Raji (cell line): Measurements from ENCODE around the gene TM9SF1.
A peak's percentile ranks its signal among the peaks of the same experiment; 100 is the strongest.

ENCODE experiments used
- POLR2A ChIP-seq: IDR thresholded peaks from 2 replicates; pipeline ENCODE4 v1.6.1; 2011; ENCODE audit warnings: low read depth, low read length, control low read depth; ENCODE audit not compliant: insufficient read depth

The TM9SF1 gene

GRCh38 chr14:24151404-24152080 is 43.7 kb downstream of the TM9SF1 start:
- TF ChIP-seq POLR2A, result no peak

DNA sequence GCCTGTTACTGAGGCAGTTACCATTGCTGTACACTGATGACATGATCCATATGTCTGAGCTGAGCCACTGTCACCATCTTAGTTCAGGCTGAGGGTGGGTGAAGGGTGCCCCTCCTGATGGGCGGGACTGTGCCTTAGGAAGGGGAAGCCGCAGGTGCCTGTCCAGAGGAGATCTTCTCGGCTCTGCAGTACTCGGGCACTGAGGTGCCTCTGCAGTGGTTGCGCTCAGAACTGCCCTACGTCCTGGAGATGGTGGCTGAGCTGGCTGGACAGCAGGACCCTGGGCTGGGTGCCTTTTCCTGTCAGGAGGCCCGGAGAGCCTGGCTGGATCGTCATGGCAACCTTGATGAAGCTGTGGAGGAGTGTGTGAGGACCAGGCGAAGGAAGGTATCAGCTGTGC is 44.2 kb downstream of the TM9SF1 start:
- no peak for TF ChIP-seq POLR2A

- no peak for TF ChIP-seq POLR2A
Observed at GRCh38 chr14:24150567-24150966, 44.7 kb downstream of the TM9SF1 start.

DNA sequence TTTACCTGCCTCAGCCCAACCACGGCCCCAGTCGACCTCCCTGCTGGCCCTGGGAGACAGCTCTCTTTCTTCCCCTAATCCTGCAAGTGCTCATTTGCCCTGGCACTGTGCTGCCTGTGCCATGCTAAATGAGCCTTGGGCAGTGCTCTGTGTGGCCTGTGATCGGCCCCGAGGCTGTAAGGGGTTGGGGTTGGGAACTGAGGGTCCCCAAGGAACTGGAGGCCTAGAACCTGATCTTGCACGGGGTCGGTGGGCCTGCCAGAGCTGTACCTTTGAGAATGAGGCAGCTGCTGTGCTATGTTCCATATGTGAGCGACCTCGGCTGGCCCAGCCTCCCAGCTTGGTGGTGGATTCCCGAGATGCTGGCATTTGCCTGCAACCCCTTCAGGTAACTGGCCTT is 45.2 kb downstream of the TM9SF1 start:
- no peak for TF ChIP-seq POLR2A

GRCh38 chr14:24149302-24149969 is 45.8 kb downstream of the TM9SF1 start:
- TF ChIP-seq POLR2A, result no peak

- TF ChIP-seq POLR2A, result no peak
Observed at GRCh38 chr14:24147761-24148428, 47.3 kb downstream of the TM9SF1 start.

DNA sequence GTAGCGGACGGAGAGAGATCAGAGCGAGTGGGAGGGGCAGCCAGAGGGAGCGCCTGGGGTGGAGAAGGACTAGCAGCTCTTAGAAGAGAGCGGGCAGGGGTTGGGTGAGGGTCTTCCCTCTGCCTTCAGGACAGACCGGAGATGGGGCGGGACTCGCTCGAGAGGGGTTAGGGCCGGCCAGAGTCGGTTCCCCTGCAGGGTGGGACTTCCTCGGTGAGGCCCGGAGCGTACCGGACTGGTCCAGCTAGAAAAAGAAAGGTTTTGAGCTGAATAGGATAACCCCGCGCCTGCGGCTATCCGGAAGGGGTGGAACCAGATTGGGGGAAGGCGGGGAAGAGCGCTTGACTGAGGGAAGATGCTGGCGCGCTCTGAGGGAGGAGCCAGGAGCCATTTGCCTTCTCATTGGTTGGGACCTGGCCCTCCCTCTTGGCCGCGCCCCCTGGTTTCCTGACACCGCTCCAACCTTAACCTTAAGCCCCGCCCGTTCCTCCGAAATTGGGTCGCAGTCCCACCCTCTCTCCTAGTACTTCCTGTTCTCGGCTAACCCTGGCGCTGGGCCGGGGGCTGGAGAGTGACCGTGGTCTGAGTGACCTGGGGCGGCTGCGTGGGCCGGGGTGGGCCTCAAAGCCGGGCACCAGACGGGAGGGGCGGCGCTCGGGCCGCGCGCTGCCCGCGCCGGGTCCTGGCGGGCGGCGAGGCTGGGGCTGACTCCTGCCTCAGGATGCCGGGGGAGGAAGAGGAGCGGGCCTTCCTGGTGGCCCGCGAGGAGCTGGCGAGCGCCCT is 48.1 kb downstream of the TM9SF1 start, which contains the start of gene RNF31:
Gene RNF31, plus strand, starts transcription at position 521 of the 783 bp plus-strand sequence. Its CDS starts 201 bp downstream, at position 722.
- TF ChIP-seq POLR2A, result peak; percentile 65

DNA sequence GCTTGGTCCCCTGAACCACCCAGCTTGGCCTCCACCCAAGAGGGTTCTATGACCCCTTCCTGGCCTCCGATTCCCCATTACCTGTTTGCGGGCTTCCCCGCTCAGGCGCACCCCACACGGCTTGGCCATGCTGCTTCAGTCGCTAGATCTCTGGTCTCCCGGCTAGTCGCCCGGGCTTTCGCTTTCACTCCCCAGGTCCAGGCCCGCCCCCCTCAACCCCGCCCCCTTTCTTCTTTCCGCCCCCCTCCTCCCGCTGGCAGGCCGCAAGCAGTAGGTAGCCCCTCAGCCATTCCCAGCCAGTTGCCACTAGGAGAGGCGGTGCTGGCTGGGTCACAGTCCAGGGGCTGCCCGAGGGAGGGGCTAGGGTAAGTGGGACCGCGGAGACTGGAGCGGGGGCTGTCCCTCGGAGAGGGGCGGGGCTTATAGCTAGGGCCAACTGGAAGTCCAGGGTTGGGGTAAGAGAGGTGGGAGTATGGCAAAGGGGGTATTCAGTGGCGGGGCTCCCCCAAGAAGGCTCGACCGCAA is 48.7 kb downstream of the TM9SF1 start, which contains the start of gene PSME2:
Gene PSME2, minus strand, starts transcription at position 158 of the 525 bp plus-strand sequence. Its CDS starts 29 bp downstream, at position 129.
- TF ChIP-seq POLR2A, result peak; percentile 74

- TF ChIP-seq POLR2A, result no peak
Observed at GRCh38 chr14:24145690-24146452, 49.4 kb downstream of the TM9SF1 start.

DNA sequence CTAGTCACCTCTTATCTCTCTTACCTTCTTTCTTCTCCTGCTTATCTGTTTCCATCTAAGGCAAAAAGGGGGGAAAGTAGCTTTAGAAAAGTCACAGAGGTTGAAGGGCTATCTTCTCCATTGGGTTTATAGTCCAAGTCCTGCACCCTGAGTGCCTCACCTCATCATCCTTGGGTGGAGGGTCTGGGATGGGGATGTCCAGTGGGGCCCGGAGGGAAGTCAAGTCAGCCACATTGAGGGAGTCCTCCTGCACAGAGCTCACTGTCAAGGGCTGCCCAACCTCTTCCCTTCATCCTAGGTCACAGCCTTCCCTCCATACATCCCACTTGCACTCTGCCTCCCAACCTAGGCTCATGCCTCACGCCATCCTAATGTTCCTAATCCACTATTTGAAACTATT is 50.0 kb downstream of the TM9SF1 start:
- no peak for TF ChIP-seq POLR2A

DNA sequence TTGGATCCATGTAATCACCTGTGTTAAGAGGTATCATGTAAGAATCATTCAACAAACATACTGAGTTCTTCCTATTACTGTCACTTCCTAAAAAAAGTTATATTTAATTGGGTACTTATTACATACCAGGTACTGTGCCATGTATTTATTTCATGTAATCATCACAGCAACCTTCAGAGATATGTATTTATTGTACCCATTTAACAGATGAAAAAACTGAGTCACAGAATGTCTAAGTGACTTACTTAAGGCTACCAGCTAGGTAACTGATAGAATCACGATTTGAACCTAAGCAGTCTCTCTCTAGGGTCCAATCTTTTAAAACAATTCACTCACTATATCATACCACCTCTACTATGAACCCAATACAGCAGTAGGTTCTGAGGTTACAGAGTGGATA is 50.8 kb downstream of the TM9SF1 start:
- TF ChIP-seq POLR2A, result no peak

GRCh38 chr14:24143511-24143910 is 51.7 kb downstream of the TM9SF1 start:
- no peak for TF ChIP-seq POLR2A

DNA sequence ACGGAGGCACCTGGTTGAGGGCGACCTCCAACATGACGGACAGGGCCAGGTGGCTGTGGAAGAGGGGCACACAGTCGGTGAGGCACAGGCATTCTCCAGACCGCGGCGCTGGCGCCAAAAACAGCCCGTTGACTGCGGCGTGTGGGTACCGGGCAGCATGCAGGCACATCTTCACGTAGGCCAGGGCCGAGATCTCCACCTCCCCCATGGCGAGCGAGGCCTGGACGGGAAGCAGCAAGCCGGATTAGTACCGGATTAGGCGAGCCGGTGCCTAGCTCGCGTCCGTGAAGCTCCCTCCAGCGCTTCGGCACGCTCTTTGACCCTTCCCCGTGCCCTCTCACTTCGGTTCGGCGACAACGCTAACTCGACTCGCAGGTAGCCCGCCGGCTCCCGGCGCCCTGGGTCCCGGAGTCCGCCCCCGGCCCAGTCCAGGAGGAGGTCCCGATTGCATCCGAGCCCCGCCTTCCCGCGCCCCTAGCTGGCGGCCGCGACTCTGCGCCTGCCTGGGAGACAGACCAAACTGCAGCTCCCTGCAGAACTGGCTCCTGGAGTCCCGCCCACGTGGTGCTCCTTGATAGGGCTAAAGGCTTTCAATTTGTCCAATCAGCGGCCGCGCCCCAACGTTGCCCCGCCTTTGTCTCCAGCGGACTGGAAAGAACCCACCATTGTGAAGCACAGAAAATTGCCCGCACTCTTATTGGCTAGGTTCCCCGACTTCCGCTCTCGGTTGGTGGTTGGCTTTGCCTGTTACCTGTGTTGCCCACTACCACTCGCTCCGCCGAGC is 54.0 kb downstream of the TM9SF1 start, which contains the start of gene EMC9:
Gene EMC9, minus strand, starts transcription at position 495 of the 784 bp plus-strand sequence. Its CDS starts 287 bp downstream, at position 208.
- peak; percentile 92 for TF ChIP-seq POLR2A
